Fibroblast of skin of abdomen (primary cell): ENCODE data around the gene PCDH15.
"Not testable (repeated sequence)": the region's sequence is repeated elsewhere in the genome, so short reads cannot be mapped to it uniquely, and the experiment has no call there.

ENCODE experiments used
- DNase-seq: peaks from one replicate; pipeline ENCODE4 v3.0.0-alpha.2; 2013

The PCDH15 gene

GRCh38 chr10:54550016-54550415, 251.0 kb downstream of the PCDH15 start:
- DNase-seq: no peak

- DNase-seq: no peak
Measured at GRCh38 chr10:54531296-54531695, 269.7 kb downstream of the PCDH15 start.

GRCh38 chr10:54530299-54530698, 270.7 kb downstream of the PCDH15 start:
- DNase-seq: no peak

DNA sequence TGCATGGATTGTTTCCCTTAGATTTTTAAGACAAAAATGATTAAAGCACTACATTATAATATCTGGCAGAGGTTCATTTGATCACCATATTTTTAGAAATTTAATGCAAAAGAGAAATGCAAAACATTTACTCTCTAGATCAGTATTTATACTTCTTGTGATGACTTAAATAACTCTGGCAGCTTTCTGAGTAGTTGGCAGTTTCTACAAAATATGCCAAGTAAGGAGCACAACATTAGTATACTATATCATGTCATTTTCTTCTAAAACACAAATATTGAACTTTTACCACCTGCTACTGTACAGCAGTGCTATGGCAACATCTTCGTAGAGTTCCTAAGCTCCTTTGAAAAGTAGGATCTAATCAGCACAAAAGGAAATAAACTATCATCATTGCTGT, 275.2 kb downstream of the PCDH15 start:
- no peak for DNase-seq

DNA sequence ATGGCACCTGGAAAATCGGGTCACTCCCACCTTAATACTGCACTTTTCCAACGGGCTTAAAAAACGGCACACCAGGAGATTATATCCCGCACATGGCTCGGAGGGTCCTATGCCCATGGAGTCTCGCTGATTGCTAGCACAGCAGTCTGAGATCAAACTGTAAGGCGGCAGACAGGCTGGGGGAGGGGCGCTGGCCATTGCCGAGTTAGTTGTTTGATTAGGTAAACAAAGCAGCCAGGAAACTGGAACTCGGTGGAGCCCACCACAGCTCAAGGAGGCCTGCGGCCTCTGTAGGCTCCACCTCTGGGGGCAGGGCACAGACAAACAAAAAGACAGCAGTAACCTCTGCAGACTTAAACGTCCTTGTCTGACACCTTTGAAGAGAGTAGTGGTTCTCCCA, 285.8 kb downstream of the PCDH15 start:
- DNase-seq: not testable (repeated sequence)

DNA sequence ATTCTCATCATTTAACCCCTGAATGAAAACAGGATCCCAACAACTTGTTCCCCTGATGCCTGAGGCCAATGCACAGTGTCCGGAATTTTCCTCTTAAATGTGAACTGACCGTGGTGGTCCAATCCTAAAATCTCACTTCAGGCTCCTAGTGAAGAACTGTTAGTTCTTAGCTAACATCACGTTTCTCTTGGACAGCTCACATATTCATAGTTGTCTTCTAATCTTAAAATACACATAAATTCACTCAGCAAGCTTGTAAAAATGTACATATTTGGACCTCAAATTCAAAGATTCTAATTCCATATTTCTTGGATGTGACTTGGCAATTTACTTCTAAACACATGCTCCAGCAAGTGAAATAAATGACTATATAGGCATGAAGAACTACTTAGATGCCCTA, 297.2 kb downstream of the PCDH15 start:
- no peak for DNase-seq

- DNase-seq: no peak
Measured at GRCh38 chr10:54501929-54502328, 299.1 kb downstream of the PCDH15 start.

- DNase-seq: no peak
Measured at GRCh38 chr10:54496852-54497251, 304.2 kb downstream of the PCDH15 start.

- no peak for DNase-seq
Measured at GRCh38 chr10:54487743-54488142, 313.3 kb downstream of the PCDH15 start.

DNA sequence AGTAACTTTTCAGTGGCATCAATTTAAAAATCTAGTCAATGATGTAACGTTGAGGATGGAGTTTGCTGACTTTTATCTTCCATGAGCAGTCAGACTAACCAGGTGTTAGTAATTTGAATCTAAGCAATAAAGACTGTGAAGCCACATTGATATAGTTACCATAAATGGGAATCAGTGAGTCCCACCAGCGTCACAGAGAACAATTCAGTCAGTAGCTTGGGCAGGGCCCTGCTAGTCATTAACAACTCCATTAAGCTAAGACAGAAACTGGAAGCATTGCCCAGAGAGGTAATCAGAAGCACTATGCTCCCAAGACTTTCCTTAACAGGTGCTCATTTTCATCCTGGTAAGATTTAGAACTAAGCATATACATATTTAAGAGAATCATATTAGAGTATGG, 315.1 kb downstream of the PCDH15 start:
- no peak for DNase-seq

GRCh38 chr10:54484186-54484585, 316.8 kb downstream of the PCDH15 start:
- DNase-seq: no peak

GRCh38 chr10:54478601-54479000, 322.4 kb downstream of the PCDH15 start:
- DNase-seq: no peak

GRCh38 chr10:54477738-54478137, 323.3 kb downstream of the PCDH15 start:
- no peak for DNase-seq

GRCh38 chr10:54470324-54470631, 330.8 kb downstream of the PCDH15 start:
- no peak for DNase-seq

DNA sequence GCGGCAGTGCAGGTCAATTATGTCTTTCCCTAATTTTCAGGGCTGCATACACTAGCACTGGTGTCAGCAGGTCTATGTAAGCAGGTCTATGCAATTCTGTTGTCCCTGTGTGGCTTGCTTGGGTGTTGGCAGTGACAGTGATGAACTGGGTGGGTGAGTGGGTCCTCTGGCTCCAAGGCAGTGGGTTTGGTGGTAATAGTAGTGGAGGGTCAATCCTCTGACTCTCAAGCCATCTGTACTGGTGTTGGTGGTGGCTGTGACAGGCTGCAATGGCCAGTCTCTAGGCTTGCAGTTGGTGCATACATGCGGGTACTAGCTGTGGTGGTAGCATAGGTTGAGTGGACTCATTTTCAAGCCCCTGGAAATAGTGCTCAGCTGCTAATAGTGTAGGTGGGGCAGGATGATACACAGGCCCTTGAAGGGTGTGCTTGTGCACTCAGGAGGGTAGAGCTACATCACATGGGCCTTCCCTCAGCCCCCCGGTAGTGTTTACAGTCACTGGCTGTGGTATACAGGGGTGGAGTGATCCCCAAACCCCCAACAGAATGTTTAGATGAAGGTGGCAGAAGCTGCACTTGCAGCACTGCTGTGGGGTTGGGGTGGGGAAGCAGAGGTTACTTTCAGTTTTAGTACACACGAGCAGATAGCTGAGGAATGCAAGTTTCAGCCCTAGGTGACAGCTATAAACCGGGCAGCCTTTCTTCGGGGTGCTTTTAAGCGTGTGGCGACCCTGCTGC, 331.3 kb downstream of the PCDH15 start:
- DNase-seq: no peak

DNA sequence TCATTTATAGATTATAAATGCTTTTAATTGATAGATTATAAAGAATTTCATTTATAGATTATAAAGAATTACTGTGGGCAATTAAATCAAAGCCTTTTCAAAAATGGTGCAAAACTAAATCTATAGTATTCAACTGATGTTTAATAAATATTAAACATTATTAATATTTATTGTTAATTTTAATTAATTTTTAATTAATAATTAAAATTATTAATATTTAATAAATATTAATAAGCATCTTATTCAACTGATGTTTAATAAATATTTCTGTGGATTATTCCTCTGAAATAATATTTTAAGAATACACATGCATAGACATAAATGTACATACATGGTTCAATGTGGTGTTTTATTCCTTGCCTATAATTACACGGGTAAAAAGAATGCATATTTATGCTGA, 346.8 kb downstream of the PCDH15 start:
- no peak for DNase-seq

- DNase-seq: no peak
Measured at GRCh38 chr10:54449056-54449455, 352.0 kb downstream of the PCDH15 start.

DNA sequence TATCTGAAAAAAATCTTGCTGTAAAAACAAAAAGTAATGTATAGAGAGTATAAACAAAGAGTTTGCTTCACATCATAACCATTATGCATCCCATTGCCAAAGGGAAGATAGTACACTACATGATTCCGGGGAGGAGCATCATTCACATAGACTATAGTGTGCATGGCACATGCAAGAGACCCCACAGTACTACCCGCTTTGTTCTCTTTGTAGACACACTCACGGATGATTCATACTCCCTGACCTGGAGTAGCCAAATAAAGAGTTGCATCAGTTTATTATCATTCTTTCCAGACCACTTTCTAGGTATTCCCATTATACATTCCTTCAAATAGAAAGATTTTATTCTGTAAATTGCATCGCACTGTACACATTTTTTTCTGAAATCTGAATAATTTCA, 356.9 kb downstream of the PCDH15 start:
- no peak for DNase-seq

DNA sequence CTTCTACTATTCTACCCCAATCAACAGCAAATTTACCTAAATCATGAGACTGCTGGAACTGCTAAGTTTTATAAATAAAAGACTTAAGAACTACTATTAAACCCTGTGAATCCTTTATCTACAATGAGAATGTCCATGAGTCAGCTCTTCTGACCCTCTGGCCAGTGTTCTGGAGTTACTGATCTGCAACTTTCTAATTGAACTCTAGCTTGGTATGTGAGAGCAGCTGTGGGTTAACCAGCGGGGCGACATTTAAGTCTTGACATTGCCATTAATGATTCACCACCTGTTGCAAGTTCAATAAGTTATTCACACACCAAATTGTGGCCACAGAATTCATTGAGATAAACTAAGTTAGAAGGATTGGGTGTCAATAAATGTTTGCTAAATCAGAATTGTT, 359.8 kb downstream of the PCDH15 start:
- no peak for DNase-seq

GRCh38 chr10:54434782-54435181, 366.2 kb downstream of the PCDH15 start:
- DNase-seq: no peak

GRCh38 chr10:54415483-54415882, 385.5 kb downstream of the PCDH15 start:
- DNase-seq: no peak

- peak; percentile 2 for DNase-seq
Measured at GRCh38 chr10:54402576-54402975, 398.5 kb downstream of the PCDH15 start.

GRCh38 chr10:54396031-54396430, 405.0 kb downstream of the PCDH15 start:
- no peak for DNase-seq

- DNase-seq: not testable (repeated sequence)
Measured at GRCh38 chr10:54394598-54394997, 406.4 kb downstream of the PCDH15 start.

DNA sequence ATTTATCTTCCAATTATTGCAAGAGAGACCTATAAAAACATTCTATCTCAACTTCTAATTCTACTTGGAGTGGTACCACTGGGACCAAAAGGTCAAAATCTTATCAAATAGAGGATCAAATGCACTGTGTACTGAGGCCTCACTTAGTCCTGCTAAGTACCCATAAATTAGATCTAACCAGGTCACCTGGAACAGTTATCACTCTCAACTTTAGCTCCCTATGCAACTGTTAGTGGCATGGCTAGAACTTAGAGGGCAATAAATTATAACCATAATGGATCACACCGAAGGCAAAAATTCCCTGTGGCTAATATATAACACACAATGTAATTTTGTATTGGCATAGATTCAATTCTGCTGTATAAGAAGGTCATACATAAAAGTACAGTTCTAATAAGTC, 428.9 kb downstream of the PCDH15 start:
- DNase-seq: no peak
